RWPE2 (cell line): Measurements from ENCODE around the gene PCGF3.

Experiments
- ATAC-seq: fragments of 200-7000 bp; cut with Tn5 transposase; 3 replicates; pipeline ENCODE4 v1.9.1; 2021; ENCODE audit warnings: low read depth
- DNase-seq: peaks from one replicate; pipeline ENCODE4 v3.0.0-alpha.2; 2020; ENCODE audit warnings: low spot score
- H3K27ac ChIP-seq: fragments of 450-650 bp; 2 replicates; pipeline ENCODE4 v1.5.1; 2017; ENCODE audit warnings: mild to moderate bottlenecking; ENCODE audit not compliant: poor library complexity, severe bottlenecking
- H3K27me3 ChIP-seq: fragments of 250-450 bp; sonication (Bioruptor Pico); 2 replicates; pipeline ENCODE4 v1.5.1; 2021; ENCODE audit warnings: mild to moderate bottlenecking, moderate library complexity; ENCODE audit not compliant: insufficient read depth, poor library complexity, severe bottlenecking
- H3K36me3 ChIP-seq: fragments of 250-450 bp; sonication (Bioruptor Pico); 2 replicates; pipeline ENCODE4 v1.5.1; 2020; ENCODE audit warnings: low read depth, mild to moderate bottlenecking, moderate library complexity
- H3K4me1 ChIP-seq: fragments of 250-450 bp; sonication (Bioruptor Pico); 2 replicates; pipeline ENCODE4 v1.5.1; 2021; ENCODE audit warnings: mild to moderate bottlenecking, moderate library complexity; ENCODE audit not compliant: insufficient read depth, poor library complexity, severe bottlenecking
- H3K4me3 ChIP-seq: fragments of 250-450 bp; sonication (Bioruptor Pico); 2 replicates; pipeline ENCODE4 v1.5.1; 2021; ENCODE audit warnings: mild to moderate bottlenecking, moderate library complexity; ENCODE audit not compliant: severe bottlenecking
- H3K9me3 ChIP-seq: fragments of 250-450 bp; sonication (Bioruptor Pico); 2 replicates; pipeline ENCODE4 v1.5.1; 2021; ENCODE audit warnings: mild to moderate bottlenecking, moderate library complexity; ENCODE audit not compliant: severe bottlenecking
- TF ChIP-seq, protein P1 (sequence below): fragments of 450-650 bp; IDR thresholded peaks from one replicate; pipeline ENCODE4 v1.5.1; 2017; ENCODE audit warnings: mild to moderate bottlenecking, moderate library complexity; ENCODE audit not compliant: poor library complexity, severe bottlenecking

Gene PCGF3

DNA sequence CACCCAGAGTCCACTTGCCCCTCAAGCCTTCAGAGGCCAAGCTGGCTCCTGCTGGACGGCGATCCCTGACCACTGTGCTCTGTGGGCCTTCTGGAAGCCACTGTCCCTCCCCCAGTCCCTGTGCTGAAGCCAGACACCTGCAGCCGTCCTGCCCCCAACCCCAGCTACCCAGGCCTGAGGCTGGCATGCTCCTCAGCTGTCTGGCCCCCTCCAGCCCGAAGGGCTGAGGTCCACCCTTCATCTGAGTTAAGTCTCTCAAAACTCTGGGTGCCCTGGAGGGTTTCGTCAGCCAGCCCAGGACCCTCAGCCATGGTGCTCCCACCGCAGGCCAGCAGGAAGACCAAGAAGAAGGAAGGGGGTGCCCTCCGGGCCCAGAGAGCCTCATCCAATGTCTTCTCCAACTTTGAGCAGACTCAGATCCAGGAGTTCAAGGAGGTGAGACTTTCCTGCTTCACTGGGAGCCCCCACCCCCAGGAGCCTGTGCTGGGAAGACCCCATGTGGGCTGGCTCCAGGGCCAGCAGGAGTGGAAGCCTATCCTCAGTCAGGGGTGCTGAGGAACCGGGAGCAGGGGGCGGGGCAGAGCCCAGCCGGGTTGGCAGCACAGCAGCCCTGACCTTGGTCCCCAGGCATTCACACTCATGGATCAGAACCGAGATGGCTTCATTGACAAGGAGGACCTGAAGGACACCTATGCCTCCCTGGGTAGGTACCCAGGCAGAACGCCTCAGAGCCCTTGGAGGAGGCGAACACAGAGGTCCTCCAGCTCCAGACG lies 27.1 kb upstream of the PCGF3 start:
- Histone ChIP-seq H3K36me3 (no peaks in the 10 kb centered on the region), H3K4me3 (no peak overlapping the region), H3K9me3 (no peaks in the 10 kb centered on the region), H3K27ac (peak overlapping the region; percentile 9), H3K27me3 (no peaks in the 10 kb centered on the region), H3K4me1 (peaks cover 12% of the 10 kb centered on the region)
- no peak for DNase-seq
- TF ChIP-seq, protein P1, sequence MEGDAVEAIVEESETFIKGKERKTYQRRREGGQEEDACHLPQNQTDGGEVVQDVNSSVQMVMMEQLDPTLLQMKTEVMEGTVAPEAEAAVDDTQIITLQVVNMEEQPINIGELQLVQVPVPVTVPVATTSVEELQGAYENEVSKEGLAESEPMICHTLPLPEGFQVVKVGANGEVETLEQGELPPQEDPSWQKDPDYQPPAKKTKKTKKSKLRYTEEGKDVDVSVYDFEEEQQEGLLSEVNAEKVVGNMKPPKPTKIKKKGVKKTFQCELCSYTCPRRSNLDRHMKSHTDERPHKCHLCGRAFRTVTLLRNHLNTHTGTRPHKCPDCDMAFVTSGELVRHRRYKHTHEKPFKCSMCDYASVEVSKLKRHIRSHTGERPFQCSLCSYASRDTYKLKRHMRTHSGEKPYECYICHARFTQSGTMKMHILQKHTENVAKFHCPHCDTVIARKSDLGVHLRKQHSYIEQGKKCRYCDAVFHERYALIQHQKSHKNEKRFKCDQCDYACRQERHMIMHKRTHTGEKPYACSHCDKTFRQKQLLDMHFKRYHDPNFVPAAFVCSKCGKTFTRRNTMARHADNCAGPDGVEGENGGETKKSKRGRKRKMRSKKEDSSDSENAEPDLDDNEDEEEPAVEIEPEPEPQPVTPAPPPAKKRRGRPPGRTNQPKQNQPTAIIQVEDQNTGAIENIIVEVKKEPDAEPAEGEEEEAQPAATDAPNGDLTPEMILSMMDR: no peak
- ATAC-seq: no peak

DNA sequence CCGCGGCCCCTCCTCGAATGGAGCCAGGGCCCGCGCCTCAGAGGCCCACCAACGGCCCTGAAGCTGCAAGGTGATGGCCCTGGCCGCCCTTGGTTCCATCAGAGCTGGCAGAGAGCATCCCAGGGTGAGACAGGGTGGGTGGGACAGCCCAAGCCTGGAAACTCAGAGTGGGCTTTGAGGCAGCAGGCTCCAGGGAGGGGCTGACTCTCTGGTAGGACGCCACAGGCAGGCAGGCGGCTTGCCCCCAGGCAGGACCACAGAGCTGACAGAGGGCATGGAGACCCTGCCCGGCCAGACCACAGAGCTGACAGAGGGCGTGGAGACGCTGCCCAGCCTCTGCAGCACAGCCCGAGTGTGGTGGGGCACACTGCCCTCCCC lies 26.5 kb upstream of the PCGF3 start:
- no peaks in the 10 kb centered on the region for H3K36me3 ChIP-seq
- no peaks in the 10 kb centered on the region for H3K27me3 ChIP-seq
- TF ChIP-seq, protein P1: no peak
- DNase-seq (no peak), ATAC-seq (no peak)
- no peaks in the 10 kb centered on the region for H3K9me3 ChIP-seq
- no peak overlapping the region for H3K4me3 ChIP-seq
- peaks cover 12% of the 10 kb centered on the region for H3K4me1 ChIP-seq
- no peak overlapping the region for H3K27ac ChIP-seq

DNA sequence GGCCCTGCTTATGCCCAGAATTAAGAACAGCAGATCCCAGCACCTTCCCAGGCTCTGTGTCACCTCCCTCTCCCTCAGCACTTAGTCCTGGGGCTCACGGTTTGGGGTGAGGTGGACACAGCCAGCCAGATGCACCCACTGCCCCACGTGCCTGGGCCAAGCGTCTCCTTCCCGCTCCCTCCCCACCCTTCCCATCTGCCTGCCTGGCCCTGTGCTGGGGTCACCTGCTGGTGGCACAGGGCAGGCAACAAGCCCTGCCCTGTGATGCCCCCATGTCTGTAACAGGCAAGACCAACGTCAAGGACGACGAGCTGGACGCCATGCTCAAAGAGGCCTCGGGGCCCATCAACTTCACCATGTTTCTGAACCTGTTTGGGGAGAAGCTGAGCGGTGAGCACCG lies 26.0 kb upstream of the PCGF3 start:
- TF ChIP-seq, protein P1: no peak
- Histone ChIP-seq H3K4me1 (peaks cover 12% of the 10 kb centered on the region), H3K36me3 (no peaks in the 10 kb centered on the region)

DNA sequence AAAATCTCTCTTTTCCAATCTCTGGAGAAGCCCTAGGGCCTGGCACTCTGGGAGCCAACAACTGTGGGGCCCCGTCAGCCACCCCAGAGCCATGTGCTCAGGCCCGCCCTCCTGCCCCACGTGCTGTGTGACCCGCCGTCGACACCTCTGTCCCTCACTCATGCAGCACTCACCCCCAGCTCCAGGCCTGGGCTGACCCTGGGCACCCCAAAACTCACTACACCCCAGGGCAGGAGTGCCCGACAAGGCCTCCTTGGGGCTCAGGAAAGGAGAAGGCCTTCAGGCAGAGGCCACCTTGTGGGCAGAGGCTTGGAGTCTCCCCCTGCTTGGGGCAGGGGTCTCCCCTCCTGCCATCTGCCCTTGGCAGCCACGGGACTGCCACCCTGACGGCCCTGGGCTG lies 25.5 kb upstream of the PCGF3 start:
- Histone ChIP-seq H3K4me3 (no peak overlapping the region), H3K9me3 (no peaks in the 10 kb centered on the region), H3K27ac (no peak overlapping the region), H3K36me3 (no peaks in the 10 kb centered on the region), H3K4me1 (peaks cover 12% of the 10 kb centered on the region), H3K27me3 (no peaks in the 10 kb centered on the region)
- no peak for DNase-seq
- no peak for ATAC-seq
- TF ChIP-seq, protein P1: no peak

More for the DNA sequence above, 26.0 kb upstream of the PCGF3 start:
- ATAC-seq (no peak), DNase-seq (no peak)
- Histone ChIP-seq H3K9me3 (no peaks in the 10 kb centered on the region), H3K27me3 (no peaks in the 10 kb centered on the region), H3K27ac (no peak overlapping the region), H3K4me3 (no peak overlapping the region)

DNA sequence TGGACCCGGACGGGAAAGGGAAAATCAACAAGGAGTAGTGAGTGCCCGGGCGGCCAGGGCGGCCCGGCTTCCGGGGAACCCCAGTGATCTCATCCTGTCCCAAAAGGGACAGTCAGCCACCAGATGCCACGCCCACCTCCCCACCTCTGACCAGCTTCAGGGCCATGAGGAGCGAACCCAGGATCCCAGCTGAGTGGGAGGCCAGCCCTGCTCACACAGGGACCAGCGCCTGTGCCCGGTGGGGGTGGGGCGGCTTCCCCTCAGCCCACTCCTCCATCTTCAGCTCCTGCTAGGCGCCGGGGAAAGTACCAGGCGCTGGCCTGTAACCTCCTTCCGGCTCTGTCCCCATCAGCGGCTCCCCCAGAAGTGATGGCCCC lies 25.1 kb upstream of the PCGF3 start:
- DNase-seq: peak; percentile 61
- Histone ChIP-seq H3K36me3 (no peaks in the 10 kb centered on the region), H3K27ac (no peak overlapping the region), H3K9me3 (no peaks in the 10 kb centered on the region), H3K4me3 (no peak overlapping the region), H3K4me1 (peaks cover 12% of the 10 kb centered on the region), H3K27me3 (no peaks in the 10 kb centered on the region)
- no peak for ATAC-seq
- TF ChIP-seq, protein P1: no peak
